GM19351 (cell line): ENCODE data around the gene SLIT1.
A peak's percentile ranks its signal among the peaks of the same experiment; 100 is the strongest.

Experiments
- ATAC-seq: cut with Tn5 transposase; IDR thresholded peaks from one replicate; pipeline ENCODE4 v1.9.1; 2021; ENCODE audit warnings: mild to moderate bottlenecking, moderate library complexity; ENCODE audit not compliant: unreplicated experiment

SLIT1 gene

DNA sequence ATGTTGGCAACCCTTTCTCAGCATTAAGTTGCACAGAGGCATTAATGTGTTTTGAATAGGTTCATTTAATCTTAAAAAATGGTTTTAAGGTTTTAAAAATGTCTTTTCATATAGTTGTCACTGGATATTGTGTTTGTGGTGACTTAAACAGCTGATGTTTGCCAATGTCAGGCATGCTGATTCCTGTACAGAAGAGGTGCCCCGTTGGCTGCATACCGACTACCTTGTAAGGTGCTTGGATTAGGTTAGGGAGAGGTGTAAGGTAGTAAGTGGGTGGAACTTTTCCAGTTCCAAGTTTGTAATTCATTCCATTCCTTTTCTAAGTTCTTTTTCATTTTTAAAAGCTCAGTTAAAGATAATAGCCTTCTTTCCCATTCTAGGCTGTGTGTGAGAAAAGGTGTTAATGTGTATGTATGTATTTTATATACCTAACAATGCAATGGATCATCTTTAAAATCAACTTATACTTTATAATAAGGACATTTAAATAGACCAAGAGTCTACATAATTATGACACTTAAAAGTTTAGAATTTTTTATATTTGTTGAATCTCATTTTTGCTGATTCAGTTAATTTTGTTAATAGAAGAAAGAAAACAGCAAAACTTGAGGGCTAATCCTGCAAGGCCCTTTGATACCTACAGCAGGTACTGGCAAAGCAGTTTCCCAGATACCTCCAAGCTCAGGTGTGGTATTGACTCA is 198.5 kb downstream of the SLIT1 start:
- no peak for ATAC-seq

DNA sequence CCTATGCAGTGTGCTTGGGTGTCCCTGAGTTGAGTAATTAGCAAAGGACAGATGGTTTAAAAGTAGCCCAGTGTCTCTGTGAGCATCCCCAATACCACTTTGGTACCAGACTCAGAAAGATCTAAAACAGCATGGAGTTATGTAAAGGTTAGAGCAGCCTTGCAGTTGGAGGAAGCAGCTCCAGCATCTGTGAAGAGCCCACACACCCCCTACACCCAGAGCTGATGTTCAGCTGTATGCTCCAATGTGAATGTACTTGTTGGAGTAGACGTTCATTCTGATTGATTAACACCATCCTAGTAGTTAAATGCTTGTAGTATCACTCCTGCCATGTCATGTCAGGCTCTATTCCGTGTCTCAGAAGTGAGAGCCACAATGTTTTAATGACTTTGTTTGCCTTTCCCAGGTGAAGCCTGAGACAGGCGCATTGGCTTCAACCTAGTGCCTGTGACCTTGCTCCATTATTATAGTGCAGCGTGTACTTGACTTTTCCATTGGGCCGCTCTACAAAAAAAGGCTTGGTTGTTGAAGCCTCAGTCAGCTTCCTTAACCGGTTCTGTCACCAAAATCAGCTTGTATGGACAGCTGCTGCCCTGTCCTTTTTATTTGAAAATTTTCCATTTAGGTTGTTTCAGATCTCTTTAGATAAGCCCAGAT is 199.4 kb downstream of the SLIT1 start:
- ATAC-seq, result no peak

DNA sequence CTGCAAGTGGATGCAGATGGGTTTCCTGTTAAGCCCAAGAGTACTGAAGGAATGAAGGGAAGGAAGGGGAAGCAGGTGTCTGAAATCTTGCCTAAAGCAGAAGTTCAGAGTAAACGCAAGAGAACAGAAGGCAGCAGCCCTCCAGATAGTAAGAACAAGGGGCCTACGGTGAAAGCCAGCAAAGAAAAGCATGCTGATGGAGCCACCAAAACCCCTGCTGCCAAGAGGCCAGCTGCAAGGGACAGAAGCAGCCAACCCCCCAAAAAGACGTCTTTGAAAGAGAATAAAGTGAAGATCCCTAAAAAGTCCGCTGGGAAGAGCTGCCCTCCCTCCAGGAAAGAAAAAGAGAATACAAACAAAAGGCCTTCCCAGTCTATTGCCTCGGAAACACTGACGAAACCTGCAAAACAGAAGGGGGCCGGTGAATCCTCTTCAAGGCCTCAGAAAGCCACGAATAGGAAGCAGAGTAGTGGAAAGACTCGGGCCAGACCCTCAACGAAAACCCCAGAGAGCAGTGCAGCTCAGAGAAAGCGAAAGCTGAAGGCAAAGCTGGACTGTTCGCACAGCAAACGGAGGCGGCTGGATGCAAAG is 201.1 kb downstream of the SLIT1 start:
- no peak for ATAC-seq

DNA sequence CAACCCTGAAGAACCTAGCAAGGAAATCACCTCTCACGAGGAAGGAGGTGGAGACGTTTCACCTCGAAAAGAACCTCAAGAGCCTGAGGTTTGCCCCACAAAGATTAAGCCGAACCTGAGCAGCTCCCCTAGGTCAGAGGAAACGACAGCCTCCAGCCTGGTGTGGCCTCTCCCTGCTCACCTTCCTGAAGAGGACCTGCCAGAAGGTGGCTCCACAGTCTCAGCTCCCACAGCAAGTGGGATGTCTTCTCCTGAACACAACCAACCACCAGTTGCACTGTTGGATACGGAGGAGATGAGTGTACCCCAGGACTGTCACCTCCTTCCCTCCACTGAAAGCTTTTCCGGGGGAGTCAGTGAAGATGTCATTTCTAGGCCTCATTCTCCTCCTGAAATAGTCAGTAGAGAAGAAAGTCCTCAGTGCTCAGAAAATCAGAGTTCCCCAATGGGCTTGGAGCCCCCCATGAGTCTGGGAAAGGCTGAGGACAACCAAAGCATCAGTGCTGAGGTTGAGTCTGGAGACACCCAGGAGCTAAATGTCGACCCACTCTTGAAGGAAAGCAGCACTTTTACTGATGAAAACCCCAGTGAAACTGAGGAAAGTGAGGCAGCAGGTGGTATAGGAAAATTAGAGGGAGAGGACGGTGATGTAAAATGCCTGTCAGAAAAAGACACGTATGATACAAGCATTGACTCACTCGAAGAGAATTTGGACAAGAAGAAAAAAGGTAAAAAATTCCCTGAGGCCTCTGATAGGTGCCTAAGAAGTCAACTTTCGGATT is 203.4 kb downstream of the SLIT1 start:
- no peak for ATAC-seq

DNA sequence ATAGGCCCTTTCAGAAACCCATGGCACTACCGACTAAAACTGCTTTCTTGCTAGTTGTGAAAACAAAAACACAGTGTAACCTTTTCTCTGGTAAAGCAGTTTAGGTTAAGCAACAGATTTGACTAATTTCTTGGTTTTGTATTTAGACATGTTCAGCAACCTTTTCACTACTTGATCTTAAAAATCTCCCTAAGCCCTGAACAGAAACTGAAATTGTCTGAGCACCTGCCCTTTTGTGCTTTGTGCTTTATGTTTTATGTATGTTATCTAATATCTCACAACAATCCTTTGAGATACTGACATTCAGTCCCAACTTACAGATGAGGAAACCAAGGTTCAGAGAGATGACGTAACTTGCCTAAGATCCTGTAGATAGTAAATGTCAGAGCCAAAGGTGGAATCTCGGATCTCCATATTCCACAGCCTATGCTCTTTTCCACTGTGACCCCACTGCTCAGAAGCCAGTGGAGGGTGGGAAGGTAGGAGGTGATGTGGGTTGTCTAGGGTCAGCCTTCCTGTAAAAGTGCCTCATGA is 207.1 kb downstream of the SLIT1 start:
- ATAC-seq, result peak; percentile 87

DNA sequence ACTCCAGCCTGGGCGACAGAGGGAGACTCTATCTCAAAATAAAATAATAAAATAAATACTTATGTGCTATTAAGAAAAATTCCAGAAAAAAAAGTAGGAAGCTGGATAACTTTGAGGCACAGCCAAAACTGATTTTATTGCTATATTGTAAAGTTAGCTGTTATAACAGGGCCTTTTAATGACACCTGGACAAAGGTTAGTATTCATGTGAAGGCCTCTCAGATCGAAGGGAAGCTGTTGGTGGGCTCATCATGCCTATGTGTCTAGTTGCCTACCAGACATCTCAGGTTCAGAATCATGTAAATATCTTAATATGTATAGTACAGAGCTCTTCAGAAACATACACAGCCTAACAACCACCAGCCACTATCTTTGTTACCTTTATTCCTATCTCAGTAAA is 210.6 kb downstream of the SLIT1 start:
- ATAC-seq, result no peak

DNA sequence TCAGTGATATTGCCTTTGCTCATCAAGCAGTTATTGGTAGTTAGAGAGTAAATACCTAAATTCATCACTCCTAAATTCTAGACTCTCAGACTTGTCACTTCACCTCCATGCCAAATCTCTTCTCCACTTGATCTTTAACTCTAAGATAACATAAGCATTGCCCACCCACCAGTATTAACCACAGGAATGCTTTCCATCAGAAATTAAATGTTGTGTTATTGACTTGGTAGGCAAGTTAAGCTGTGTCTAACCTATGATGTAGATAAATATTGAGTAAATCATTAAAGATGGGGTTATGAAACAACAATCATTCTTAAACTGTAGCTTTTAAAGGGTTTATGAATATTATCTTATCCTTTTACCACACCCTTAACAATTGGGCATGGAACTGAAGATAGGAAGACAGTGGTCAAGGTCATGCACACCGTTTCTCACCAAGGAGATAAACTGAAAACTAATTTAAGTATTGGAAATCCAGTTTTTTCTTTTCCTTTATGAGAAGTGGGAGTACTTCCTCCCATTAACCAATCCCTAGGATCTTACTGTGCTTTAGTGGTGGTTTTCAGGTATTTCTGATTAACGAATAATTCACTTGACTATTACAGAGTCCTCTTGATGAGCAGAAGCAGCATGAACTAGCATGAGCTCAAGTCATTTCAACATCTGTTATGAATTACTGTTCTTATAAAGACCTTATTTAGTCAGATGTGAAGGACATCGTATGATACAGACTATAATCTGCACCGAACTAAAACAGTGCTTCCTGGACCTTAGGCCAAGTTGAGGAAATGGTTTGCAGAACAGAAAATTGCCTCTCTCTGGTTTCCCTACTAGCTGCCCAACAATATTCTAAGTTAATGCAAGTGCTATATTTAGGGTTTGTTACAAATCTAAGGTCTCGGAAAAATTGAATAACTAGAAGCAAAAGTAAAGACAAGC is 211.7 kb downstream of the SLIT1 start:
- no peak for ATAC-seq

DNA sequence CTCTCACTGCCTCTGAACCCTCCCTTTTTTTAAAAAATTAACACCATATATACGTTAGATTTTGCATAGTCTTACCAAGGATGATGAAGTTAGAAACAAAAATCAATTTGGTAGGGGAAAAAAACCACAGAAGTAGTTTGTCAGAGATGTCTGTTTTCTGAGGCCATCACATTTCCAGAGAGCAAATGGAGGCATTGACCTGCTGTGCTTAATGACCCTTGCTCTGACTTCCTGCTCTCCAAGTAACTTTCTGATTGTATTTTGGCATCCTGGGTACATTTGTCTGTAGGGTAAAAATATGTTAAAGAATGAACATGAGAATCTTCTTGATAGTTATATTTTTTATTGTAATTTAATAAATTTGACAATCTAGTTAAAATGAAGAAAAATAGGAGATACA is 213.5 kb downstream of the SLIT1 start:
- no peak for ATAC-seq

DNA sequence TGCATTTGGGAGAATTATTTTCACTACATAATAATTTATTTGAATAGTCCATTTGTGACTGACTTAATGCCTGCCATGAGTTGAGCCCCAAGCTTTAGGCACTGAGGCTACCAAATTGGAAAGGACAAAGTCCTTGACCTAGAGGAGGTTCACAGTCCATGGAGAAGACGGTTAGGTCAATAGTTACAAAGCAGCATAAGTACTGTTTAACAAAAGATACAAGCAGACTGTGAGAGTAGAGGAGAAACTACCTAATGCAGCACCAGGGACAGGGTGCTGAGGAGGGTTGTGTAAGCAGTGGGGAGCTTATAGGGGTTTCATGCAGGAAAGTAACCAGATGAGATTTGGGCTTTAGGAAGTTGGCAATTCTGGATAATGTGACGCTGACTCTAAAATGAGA is 214.4 kb downstream of the SLIT1 start:
- no peak for ATAC-seq

DNA sequence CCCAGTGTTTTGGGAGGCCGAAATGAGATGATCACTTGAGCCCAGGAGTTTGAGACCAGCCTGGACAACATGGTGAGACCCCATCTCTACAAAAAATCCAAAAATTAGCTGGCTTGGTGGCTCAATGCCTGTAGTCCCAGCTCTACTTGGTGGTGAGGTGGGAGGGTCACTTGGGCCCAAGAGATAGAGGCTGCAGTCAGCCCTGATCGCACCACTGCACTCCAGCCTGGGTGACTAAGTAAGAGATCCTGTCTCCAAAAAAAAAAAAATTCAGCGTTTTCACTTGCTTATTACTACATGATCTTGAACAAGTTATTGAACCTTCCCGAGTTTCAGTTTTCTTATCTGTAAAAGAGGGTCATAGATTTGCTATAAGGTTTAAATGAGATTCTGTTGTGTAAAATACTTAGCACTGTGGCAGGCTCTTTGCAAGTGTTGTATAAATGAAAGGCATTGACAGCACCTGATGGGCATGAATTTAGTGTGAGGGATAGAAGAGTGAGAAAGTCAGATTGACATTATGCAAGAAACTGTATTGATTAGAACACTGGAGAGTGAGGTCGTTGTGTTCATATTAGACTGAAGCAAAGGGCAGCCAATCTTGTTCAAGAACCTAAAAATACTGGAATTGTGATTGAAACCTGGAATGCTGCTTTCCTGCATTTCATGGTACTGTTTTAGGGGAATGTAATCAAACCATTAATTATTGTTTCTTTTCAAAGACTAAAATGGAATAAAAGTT is 216.9 kb downstream of the SLIT1 start:
- ATAC-seq, result no peak

DNA sequence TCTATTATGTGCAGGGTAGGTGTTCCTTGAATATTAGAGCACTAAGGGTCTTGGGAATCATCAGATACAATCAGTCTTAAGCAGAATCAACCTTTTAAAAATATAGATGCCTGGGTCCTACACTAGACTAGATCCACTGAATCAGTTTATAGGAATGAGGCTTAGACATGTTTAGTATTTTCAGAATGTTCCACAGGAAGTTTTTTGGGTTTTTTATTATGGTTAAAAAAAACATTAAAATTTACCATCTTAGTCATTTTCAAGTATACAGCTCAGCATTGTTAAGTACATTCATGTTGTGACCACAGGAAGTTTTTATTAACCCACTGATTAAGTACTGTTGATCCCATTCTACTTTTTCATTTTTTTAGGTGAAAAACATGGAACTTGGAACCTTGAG is 217.9 kb downstream of the SLIT1 start:
- no peak for ATAC-seq

DNA sequence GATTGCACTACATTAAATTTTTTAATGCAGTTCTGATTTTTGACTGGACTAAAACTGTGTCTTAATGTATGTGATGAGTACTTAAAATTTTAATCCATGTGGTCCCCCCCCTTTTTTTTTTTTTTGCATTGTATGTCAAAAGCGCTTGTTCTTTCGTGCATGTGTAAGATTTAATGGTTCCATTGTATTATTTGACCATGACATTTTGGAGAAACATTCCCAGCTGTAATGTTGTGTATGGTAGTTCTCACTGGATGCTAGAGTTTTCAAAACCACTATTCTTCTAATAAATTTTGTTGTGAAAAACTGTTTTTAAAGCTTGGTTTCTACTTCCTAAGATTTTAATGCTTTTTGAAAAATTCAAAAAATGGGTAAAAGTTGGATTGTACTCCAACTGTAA is 221.6 kb downstream of the SLIT1 start:
- no peak for ATAC-seq

DNA sequence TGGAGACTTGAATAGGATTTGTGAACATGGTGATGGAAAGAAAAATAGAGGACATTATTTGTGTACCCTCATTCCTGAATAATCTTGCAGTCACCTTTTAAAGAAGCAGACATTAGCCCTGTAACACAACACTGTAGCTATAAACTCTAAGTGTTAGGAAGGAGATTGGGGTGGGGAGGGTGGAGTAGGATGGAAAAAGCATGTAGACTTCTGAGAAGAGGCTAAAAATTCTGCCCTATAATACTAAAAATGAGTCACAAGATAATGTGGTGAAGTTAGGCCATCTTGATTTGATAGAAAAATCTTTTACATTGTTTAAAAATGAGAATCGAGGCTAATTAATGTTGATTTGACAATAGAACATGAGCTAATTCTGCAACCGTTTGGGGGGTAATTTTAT is 224.9 kb downstream of the SLIT1 start:
- no peak for ATAC-seq

DNA sequence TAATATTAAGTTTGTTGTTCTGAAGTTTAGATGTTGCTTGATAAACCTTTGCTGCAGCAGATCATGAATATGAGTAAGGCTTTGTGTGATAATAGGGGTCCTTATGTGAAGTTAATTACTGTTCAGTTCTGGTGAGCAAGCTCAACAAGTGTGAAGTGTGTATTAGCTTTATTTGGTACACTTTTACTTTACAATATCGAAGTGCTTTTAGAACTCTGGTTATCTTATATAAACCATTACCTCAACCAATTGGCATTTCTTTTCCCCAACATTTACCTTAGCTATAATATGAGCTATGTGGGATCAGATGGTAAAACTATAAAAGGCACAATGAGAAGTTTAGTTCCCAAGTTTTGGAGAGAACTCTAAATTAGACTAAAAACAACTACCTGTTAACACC is 226.0 kb downstream of the SLIT1 start:
- ATAC-seq, result no peak

DNA sequence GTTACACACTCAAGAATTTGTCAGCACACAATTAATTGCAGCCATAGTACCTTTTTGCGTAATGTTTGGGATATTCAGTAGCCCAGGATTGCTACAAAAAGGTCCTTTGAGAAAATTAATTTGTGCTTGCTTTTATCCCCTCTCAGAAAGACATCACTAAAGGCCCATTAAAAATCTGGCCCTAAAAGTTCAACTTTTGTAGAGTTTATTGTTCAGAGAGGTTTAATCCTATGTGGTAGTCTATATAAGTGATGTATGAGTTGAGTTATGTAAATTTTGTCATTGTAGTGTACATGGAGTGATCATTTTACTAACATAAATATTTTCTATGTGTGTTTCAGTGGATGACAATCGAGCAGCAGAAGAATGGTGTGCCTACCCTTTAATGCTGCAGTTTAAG is 227.7 kb downstream of the SLIT1 start:
- no peak for ATAC-seq

DNA sequence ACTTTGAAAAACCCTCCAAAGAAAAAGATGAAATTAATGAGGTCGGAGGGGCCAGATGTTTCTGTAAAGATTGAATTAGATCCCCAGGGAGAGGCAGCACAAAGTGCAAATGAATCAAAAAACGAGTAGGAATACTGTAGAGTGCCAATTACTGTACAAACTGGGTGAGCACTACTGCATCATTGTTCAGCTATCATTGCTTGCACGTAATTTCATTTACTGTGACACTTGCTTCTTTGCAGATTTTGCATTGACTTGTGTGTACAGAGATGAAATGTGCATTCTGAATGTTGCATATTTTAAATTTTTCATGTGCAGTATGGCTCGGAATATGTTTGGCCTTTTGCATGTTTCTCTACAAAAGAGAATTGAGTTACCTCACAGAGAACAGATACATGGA is 230.0 kb downstream of the SLIT1 start:
- ATAC-seq, result no peak

DNA sequence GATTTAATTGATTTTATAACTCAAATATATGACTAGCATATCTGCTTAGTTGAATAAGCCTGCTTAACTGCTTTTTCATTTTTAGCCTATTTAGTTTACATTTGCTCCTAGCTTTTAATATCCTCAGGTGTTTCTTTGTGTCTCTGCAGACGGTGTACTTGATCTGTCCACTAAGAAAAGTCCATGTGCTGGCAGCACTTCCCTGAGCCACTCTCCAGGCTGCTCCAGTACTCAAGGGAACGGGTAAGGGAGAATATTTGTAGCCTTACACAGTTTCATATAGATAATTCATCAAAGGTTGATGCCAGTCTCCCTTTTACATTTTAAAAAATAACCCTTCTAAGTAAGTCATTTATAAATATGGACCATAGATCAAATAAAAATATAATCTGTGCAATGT is 233.8 kb downstream of the SLIT1 start:
- ATAC-seq, result no peak

DNA sequence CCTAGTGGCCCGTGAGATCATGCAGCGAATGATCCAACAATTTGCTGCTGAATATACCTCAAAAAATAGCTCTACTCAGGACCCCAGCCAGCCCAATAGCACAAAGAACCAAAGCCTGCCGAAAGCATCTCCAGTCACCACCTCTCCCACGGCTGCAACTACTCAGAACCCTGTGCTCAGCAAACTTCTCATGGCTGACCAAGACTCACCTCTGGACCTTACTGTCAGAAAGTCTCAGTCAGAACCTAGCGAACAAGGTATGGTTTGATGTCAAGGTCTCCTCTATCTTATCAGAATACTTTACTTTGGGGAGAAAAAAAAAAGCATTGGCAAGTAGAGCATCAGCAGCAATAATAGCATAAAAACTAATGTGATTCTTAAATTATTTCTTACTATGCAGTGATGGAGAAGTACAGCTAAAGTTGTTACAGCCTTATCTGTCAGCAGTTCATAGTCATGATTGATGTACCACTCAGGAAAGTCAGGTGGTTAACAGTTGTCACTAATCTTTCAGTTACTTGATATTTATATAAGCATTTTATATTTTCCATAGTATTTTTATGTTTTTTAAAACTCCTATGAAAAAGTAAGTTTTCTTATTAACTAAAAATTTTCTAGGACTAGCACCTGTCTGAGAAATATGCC is 236.6 kb downstream of the SLIT1 start:
- ATAC-seq, result no peak
